GM12801 (cell line): ENCODE measurements around the gene LRRC14B.

Experiments
- CTCF ChIP-seq: IDR thresholded peaks from one replicate; pipeline ENCODE4 v1.5.1; 2011; ENCODE audit warnings: control low read depth; ENCODE audit not compliant: insufficient read length; ENCODE audit errors: extremely low read depth

The LRRC14B gene

GRCh38 chr5:156411-157072, 34.8 kb upstream of the LRRC14B start:
- no peak for TF ChIP-seq CTCF

GRCh38 chr5:157126-157715, 34.1 kb upstream of the LRRC14B start:
- TF ChIP-seq CTCF = no peak

GRCh38 chr5:157801-158200, 33.5 kb upstream of the LRRC14B start:
- no peak for TF ChIP-seq CTCF

DNA sequence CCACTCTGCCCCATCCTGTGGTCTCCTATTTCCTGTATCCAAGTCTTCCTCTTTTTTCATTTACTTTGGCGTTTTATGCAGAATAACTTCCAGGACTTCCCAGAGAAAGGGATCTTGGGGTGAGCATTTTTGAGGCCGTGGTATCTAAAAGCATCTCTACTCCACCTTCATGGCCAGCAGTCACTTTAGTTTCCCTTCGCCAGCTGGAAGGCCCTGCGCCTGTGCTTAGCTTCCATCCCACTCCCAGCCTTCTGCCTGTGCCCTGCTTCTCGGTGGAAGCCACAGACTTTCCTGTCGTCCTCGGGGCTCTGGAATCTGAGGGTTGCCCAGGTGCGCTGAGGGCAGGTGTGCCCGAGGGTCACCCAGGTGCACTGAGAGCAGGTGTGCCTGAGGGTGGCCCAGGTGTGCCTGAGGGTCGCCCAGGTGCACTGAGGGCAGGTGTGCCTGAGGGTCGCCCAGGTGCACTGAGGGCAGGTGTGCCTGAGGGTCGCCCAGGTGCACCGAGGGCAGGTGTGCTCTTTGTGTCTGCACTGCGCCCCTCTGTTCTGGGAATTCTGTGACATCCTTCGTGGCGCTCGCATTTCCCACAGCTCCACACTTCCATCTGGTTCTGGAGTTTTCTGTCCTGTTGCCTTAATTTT, 32.4 kb upstream of the LRRC14B start:
- no peak for TF ChIP-seq CTCF

- TF ChIP-seq CTCF = no peak
These were observed 31.7 kb upstream of the LRRC14B start for GRCh38 chr5:159448-160172.

DNA sequence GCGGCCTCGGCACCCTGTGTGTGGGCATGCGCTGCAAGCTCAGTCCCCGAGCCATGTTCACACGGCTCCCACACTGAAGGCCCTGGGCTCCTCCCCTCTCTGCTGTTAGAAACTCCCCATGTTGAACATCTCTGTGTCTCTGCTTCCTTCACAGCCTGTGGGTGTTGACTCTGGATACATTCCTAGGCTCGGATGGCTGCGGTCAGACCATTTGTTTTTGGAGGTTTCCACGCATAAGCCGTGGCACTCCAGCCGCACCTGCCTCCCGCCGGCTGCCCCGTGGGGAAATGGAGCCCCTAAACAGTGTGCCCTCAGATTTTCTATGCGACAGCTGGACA, 31.2 kb upstream of the LRRC14B start:
- no peak for TF ChIP-seq CTCF
